LNCAP (cell line): Measurements from ENCODE around the gene RANBP17.

Source experiments
- TF ChIP-seq, protein P1 (sequence below): fragments of 450-650 bp; IDR thresholded peaks from 2 replicates; pipeline ENCODE4 v1.5.1; 2017; ENCODE audit warnings: mild to moderate bottlenecking

RANBP17 gene

GRCh38 chr5:171223927-171224326, 362.1 kb downstream of the RANBP17 start:
- TF ChIP-seq, protein P1, sequence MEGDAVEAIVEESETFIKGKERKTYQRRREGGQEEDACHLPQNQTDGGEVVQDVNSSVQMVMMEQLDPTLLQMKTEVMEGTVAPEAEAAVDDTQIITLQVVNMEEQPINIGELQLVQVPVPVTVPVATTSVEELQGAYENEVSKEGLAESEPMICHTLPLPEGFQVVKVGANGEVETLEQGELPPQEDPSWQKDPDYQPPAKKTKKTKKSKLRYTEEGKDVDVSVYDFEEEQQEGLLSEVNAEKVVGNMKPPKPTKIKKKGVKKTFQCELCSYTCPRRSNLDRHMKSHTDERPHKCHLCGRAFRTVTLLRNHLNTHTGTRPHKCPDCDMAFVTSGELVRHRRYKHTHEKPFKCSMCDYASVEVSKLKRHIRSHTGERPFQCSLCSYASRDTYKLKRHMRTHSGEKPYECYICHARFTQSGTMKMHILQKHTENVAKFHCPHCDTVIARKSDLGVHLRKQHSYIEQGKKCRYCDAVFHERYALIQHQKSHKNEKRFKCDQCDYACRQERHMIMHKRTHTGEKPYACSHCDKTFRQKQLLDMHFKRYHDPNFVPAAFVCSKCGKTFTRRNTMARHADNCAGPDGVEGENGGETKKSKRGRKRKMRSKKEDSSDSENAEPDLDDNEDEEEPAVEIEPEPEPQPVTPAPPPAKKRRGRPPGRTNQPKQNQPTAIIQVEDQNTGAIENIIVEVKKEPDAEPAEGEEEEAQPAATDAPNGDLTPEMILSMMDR, result no peak

GRCh38 chr5:171226096-171226754, 364.4 kb downstream of the RANBP17 start:
- TF ChIP-seq, protein P1, result peak; percentile 50

- TF ChIP-seq, protein P1, result no peak
Observed at GRCh38 chr5:171226864-171227263, 365.0 kb downstream of the RANBP17 start.

DNA sequence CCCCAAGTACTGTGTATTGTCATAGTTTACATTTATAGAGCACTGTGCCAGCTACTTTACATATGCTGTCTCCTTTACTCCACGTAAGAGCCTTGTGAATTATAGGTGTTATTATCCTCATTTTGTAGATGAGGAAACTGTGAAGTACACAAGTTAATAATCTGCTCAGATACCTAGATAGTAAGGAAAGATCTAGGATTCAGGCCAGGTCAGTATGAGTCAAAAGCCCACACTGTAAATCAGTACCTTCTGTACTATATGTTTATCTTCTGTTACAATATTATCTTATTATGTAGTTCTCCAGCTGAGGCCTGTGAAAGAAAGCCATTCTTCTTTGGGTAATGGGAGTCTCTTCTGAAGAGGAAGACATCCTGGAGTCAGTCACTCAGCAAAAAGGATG, 374.8 kb downstream of the RANBP17 start:
- TF ChIP-seq, protein P1, result no peak

DNA sequence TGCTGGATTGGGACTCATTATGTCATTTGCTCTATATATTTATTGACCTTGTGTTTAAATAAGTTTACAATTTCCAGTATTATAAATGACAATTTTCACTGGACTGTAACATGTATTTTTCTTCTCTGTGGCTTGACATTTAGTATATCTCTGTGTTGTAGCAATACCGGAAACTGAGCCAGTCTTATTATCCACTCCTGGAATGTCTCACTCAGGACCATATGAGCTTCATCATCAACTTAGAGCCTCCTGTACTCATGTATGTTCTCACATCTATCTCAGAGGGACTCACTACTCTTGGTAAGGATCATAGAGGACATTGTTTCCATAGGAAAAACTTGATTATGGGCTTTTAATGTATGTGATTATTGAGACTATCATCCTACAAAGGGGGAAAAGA, 380.7 kb downstream of the RANBP17 start:
- TF ChIP-seq, protein P1, result no peak

DNA sequence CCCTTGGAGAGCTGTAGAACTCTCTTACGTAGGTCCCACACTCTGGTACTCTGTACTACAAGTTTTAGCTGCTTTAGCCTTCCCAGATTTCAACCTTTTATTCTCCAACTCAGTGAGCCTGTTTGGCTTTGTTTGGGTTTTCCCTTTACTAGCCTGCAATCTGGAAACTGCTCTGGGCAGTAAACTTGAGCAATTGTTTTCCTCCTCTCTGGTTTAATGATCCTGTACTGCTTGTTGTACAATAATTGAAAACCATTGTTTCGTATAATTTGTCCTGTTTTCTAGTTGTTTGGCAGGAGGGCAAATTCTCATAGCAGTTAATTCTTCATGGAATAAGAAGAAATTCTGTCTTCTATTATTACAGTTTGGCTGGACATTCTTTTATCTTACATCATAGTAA, 384.4 kb downstream of the RANBP17 start:
- TF ChIP-seq, protein P1, result no peak

DNA sequence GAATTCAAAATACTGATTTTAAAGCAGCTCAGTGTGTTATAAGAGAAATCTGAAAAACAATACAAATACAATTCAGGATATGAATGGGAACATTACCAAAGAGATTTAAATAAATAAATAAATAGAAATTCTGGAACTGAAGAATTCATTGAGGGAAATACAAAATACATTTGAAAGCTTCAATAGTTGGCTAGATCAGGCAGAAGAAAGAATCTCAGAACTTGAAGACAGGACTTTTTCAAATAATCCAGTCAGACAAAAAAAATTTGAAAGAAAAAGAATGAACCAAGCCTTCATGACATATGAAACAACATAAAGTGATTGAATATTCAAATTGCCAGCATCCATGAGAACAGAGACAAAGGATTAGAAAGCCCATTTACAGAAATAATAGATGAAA, 387.6 kb downstream of the RANBP17 start:
- TF ChIP-seq, protein P1, result no peak

- TF ChIP-seq, protein P1, result no peak
Observed at GRCh38 chr5:171250738-171251137, 388.9 kb downstream of the RANBP17 start.
